NCI-H526 (cell line): ENCODE results near the gene MYOT.
"Not testable (repeated sequence)": the region's sequence is repeated elsewhere in the genome, so short reads cannot be mapped to it uniquely, and the experiment has no call there.

Source experiments
- DNase-seq, 2 experiments: peaks; one replicate each; lab custom pipeline; 2025; lab: John Stamatoyannopoulos, UW

MYOT gene

GRCh38 chr5:137856916-137857862 lies 10.5 kb upstream of the MYOT start:
- DNase-seq, result no peak

DNA sequence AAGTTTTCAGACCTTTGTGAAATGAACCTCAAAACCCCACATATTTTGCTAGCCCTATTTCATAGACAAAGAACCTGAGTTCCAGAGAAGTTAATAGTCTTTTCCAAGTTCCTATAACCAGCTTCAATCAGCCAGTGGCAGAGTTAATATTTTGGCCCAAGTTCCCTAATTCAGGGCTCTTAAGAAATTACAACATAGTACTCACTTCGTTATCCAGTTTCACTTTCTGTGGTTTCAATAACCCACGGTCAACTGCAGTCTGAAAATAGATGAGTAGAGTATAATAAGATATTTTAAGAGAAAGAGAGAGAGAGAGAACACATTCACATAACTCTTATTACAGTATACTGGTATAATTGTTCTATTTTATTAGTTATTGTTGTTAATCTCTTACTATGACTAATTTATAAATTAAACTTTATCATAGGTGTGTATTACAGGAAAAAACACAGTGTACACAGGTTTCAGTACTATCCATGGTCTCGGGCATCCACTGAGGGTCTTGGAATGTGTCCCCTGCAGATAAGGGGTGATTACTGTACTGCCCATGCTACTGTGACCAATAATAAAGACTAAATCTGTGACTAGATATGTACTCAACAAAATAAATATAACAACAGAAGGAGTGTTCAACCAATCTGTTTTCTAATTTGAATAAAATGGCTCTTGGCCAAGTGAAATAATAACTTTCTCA lies 9.3 kb upstream of the MYOT start:
- no peak for DNase-seq

GRCh38 chr5:137858954-137859353 lies 8.7 kb upstream of the MYOT start:
- no peak for DNase-seq

- DNase-seq, result no peak
These were observed 5.4 kb upstream of the MYOT start for GRCh38 chr5:137862251-137862650.

GRCh38 chr5:137863653-137864052 lies 4.0 kb upstream of the MYOT start:
- not testable (repeated sequence) for DNase-seq

DNA sequence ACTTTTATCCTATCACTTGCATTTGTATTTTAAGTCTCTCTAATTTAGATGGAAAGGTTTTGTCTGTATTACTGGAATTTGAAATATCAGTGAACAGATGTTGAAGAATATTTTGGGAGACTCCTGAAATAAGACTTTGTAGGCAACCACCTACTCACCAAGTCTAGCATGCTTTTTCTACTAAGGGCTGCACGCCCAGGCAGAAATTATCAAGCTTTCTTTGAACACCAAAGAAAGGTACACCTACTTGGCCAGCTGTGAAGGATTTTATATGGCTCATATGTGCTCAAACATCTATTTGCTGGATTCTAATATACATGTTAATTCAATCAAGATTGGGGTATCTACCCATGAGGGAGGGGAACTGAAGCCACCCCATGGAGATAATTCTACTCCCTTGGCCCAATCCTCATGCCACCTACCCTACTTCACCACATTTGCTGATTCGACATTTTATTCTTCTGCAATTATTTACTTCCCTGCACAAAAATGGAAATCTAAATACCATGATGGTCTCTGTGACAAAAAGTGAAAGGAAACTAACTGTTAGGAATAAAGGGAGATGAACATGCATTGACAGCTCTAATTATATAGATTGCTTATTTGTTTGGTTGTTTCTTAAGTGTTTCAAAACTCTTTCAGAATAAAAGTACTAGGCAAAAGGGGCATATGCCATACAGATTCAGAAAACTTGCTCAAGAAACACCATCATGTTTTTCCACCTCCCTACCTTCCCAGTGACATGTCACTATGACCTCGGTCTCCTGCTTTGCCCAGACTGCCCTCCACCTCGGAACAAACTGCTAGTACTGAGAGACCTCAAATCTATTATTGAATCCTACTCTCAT lies 895 bp upstream of the MYOT start:
- no peak for DNase-seq

GRCh38 chr5:137870647-137871339 lies 3.1 kb downstream of the MYOT start:
- DNase-seq, result no peak

DNA sequence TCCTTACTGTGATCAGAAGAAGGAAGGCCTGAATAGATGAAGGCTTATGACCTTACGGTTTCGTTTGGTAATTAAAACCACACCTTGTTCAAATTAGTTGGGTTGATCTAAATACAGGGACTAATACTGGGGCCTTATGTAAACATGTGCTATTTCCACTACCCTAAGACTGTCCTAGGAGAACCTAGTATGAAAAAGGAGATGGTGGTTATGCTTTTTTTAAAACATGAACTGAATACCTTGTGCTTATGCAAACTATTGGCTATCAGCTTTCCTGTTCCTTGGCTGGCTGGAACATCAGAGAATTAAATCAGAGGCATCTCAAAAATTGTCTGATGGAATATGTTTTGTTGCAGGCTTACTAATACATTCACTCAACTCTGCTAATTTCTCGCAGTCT lies 3.9 kb downstream of the MYOT start:
- no peak for DNase-seq

DNA sequence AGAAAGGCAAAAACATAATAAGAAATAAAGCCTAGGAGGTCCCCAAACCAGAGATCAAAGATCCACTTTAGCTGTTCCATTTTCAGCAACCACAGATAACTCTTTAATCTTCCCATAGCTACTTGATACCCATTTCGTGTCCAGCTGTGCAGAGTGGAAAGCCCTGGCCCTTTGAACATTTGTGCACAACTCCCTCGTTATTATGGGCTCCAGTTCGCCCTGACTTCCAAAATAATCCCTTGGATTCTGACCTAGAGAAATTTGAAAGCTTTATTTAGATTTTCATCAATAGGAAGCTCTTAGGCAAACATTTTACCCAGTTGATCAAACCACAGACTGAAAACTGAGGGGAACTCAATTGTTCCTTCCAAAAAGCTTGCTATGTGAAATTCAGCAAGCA lies 4.8 kb downstream of the MYOT start:
- no peak for DNase-seq

DNA sequence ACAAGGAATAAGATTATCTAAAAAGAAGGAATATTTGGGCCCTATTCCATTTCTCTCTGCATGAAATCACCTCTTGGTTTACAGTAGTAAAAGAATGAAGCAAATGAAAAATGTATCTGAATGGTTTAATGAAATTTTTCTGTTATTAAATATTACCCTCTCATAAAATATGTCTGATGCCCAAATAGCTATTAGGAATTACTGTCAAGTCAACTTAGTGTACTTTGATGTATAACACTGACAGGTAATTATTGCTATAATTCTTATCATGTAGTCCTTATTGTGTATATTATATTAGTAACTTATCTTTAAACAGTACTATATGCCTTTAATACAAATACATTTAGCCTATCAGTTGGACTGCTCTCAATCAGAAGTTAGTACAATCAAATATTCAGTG lies 8.4 kb downstream of the MYOT start:
- DNase-seq, result no peak

DNA sequence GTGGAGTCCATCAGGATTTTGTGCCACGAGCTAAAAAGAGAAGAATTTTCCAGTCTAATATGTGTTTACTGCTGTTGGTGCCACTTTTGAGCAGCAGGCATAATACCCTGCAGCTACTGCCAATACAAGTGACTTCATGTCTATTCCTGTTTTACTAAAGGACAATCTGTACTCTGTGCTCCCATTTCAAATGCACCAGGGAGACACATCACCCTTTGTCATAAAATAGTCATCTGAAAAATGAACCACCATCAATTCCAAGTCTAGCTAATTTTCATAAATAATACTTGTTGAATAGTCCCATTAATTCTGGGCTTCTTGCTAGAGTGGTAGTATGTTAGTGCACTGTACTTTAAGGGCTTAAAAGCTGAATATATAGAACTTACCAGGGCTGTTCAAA lies 12.7 kb downstream of the MYOT start:
- DNase-seq, result no peak

GRCh38 chr5:137887831-137888230 lies 20.2 kb downstream of the MYOT start:
- no peak for DNase-seq

DNA sequence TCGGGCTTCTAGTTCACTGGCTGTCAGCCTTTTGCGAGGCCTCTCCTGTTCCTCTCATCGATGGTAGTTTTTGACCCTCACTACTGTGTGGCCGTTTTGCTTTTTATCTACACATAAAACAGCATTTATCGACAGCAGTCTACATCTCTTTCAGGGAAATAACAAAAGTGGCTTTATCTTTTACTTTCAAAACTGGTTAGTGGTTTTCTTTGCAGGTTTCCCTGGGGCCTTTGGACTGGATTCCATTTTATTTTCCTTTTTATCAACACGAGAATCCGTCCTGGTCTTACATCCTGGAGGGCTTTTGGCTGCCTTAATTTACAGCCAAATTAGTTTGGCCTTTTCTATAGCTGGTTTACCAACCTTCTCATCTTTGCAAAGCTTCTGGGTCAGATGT lies 20.8 kb downstream of the MYOT start:
- no peak for DNase-seq

DNA sequence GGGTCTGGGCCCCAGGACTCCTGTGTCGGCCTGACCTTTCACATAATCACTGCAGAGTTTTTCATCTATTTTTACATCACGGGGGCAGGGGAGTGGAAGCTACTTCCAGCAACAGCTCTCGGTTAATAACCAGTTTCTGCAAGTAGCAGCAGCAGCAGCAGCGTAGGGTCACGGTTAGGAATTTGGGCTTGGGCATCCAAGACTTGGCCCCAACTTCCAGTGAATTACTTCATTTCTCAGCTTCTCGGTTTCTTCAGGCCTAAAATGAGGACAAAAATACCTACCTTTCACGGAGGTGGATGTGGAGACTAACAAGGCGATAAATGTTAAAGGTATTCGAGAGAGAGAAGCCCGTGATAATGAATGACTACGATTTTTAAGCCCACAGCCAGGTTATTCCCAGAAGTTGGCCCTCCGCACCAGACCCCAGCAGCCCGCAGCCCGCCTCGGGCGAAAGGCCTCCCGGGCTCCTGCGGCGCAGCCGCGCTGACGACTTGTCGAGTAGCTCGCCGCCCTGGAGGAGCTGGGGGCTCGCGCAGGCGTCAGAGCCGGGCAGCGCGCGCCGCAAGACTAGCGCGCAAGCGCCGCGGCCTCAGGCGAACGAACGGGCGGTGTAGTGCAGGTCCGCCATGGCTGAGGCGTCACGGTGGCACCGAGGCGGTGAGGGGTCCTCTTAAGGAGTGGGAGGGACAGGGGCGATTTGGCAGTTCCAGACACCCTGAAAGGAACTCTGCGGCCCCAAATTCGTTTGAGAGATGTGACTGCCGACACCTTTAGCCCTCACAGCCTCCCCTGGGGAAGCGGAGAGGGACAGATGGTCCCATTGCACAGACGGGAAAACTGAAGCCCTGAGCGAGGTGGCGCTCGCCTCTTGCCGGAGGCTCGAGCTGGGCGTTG lies 21.5 kb downstream of the MYOT start, which contains the start of gene PKD2L2:
PKD2L2 (plus strand) TSS at position 595 of the 897 bp plus-strand sequence; CDS start at position 630, 35 bp downstream.
- no peak for DNase-seq

GRCh38 chr5:137890845-137891244 lies 23.2 kb downstream of the MYOT start:
- peak in 1 of 2 experiments; percentile 9 for DNase-seq

- no peak for DNase-seq
These were observed 24.2 kb downstream of the MYOT start for GRCh38 chr5:137891849-137892248.

DNA sequence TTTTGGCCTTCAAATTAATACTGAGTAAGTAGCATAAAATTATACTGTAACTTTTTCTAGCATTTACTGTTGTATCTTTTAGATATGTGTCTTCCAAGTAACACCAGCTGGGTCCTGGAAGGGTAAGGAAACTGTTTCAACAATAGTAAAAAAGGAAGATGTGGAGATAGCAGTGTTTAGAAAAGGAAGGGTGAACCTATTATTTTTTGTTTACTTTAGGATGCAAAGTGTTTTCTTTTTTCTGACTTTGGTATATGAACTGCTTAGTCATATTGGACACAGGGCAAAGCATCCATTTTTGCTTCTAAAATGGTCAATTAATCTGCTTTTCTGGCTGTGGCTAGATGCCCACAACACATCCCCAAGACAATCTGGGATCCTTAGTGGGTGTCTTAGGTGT lies 26.9 kb downstream of the MYOT start:
- DNase-seq, result no peak

DNA sequence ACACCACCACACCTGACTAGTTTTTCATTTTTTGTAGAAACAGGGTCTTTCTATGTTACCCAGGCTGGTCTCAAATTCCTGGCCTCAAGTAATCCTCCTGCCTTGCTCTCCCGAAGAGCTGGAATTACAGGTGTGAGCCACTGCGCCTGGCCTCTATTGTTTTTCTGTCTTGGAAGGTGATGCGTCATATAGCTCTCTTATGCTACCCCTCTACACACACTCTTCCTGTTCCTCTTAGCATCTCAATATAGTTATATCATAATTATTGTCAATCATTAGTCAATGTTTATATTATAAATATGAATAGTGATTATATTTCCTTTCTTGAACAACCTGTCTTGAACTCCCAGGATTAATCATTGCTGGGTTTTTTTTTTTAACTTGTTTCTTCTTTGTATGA lies 28.9 kb downstream of the MYOT start:
- DNase-seq, result no peak

- no peak for DNase-seq
These were observed 31.8 kb downstream of the MYOT start for GRCh38 chr5:137899493-137899892.

- DNase-seq, result no peak
These were observed 33.6 kb downstream of the MYOT start for GRCh38 chr5:137901011-137901817.
